GM21737 (cell line): Measurements from ENCODE around the gene MAP2K1.
"Not testable (repeated sequence)": the region's sequence is repeated elsewhere in the genome, so short reads cannot be mapped to it uniquely, and the experiment has no call there.

ENCODE experiments used
- ATAC-seq: cut with Tn5 transposase; IDR thresholded peaks from one replicate; pipeline ENCODE4 v1.9.1; 2021; ENCODE audit warnings: mild to moderate bottlenecking, moderate library complexity; ENCODE audit not compliant: unreplicated experiment

Gene MAP2K1

DNA sequence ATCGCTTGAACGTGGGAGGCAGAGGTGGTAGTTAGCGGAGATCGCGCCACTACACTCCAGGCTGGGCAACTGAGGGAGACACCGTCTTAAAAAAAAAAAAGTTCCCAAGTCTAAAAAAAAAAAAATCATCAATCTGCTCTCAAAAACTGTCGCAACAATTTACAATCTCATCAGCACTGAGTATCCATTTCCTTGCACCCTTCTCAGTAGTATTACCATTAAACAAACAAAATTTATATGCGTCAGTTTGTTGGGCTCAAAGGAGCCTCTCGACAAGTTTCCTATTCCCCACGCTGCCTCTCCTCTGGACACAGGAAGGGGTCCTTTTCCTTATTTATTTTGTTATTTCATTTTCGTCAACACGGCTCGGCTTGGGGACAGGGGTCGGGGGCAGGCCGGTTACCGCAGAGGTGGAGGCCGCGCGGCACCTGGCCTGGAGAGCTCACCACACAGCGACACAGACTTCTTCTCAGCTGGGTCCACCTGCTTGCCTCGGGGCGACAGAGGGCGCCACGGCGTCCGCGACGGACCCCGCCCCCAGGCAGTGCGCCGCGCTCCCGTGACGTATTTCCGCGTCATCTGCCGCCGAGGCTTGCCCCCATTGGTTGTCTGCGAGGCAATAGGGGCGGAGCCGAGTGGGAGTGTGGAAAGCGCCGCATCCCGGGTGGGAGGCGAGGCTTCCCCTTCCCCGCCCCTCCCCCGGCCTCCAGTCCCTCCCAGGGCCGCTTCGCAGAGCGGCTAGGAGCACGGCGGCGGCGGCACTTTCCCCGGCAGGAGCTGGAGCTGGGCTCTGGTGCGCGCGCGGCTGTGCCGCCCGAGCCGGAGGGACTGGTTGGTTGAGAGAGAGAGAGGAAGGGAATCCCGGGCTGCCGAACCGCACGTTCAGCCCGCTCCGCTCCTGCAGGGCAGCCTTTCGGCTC lies at the start of gene MAP2K1:
Gene MAP2K1 (plus strand): TSS at position 709 of the 920 bp plus-strand sequence. CDS start 436 bp downstream, outside the sequence.
- ATAC-seq: peak; percentile 82

DNA sequence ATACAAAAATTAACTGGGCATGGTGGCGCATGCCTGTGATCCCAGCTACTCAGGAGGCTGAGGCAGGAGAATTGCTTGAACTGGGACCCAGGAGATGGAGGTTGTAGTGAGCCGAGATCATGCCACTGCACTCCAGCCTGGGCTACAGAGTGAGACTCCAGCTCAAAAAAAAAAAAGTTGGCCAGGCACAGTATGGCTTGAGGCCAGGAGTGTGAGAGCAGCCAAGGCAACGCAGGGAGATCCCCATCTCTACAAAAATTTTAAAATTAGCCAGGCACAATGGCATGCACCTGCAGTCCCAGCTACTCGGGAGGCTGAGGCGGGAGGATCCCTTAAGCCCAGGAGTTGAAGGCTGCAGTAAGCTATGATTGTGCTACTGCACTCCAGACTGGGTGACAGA lies 38.2 kb upstream of the MAP2K1 start:
- not testable (repeated sequence) for ATAC-seq

GRCh38 chr15:66356077-66356358 lies 30.7 kb upstream of the MAP2K1 start:
- ATAC-seq: no peak

DNA sequence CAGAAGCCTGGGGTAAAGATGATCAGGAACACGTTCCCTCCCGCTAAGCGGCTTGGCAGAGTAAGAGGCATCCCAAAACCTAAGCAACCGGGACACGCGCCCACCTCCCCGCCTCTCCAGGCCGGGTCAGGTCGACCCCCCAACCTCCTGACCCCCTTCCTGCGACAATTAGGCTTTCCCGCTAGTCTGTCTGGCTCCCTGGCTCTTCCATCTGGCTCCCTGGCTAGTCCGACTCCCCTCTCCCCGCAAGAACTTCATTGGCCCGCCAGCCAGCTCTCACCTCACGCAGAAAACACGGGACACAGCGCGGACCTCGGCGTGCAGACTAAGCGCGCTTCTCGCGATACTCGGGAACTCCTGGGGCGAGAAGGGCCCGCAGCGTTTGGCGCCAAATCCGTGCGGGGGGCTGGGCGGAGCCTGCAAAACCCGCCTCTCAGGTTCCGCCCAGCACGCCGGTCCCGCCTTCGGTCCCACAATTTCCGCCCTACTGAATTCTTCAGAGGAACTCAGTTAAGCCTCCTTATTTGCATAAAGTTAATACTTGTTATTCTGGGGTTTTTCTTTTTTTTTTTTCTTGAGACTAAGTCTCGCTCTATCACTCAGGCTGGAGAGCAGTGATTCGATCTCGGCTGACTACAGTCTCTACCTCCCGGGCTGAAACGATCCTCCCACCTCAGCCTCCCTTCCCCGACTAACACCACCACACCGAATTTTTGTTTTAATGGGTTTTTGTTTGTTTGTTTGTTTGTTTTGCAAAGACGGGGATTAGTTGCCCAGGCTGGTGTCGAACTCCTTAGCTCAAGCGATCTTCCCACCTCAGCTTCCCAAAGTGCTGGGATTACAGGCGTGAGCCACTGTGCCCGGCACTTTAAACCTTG lies 30.1 kb upstream of the MAP2K1 start, which contains the start of gene TIPIN:
Gene TIPIN (minus strand): TSS at position 327 of the 878 bp plus-strand sequence. CDS start 3,738 bp downstream, outside the sequence.
- peak; percentile 87 for ATAC-seq

DNA sequence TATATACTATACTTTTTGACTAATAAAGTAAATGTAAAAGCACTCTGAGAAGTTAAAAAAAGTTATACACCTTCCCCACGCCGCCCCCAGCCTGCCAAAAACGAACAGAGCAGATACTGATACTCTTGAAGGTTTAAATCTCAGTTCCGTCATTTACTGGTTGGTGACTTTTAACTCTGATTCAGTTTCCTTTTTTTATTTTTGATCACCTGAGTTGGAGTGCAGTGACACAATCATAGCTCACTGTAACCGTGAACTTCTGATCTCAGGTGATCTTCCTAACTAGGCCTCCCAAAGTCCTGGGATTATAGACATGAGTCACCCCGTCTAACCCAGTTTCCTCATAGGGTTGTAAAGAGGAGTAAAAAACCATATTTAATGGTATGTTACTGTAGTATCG lies 27.0 kb upstream of the MAP2K1 start:
- ATAC-seq: no peak

- ATAC-seq: not testable (repeated sequence)
Observed at GRCh38 chr15:66361745-66362460, 24.8 kb upstream of the MAP2K1 start.

DNA sequence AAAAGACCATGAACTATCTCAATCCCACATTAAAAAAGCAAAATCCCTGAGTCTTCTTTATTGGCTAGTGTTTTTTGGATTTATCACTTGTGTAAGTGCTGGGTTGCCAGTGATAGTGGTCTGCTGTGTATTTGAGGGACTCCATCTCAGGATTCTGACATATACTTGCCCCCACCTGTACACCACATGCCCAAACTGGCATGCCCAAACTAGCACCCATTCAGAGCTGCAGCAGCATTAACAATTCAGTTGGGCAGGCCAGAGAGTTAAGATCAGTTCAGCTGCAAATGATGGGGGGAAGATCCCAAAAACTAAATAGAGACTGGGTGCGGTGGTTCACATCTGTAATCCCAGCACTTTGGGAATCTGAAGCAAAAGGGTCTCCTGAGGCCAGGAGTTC lies 23.9 kb upstream of the MAP2K1 start:
- ATAC-seq: no peak

- no peak for ATAC-seq
Observed at GRCh38 chr15:66364944-66365528, 21.7 kb upstream of the MAP2K1 start.

GRCh38 chr15:66369773-66370651 lies 16.7 kb upstream of the MAP2K1 start:
- no peak for ATAC-seq

DNA sequence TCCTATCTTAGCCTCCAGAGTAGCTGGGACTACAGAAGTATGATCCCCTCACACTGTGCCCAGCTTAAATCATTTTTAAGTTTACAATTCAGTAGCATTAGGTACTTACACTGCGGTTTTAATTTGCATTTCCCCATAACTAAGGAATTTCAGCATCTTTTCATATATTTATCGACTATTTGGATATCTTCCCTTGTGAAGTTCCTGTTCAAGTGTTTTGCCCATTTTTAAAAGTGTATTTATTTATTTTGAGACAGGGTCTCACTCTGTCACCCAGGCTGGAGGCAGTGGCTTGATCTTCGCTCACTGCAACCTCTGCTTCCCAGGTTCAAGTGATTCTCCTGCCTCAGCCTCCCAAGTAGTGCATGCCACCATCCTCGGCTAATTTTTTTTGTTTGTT lies 12.5 kb upstream of the MAP2K1 start:
- no peak for ATAC-seq

DNA sequence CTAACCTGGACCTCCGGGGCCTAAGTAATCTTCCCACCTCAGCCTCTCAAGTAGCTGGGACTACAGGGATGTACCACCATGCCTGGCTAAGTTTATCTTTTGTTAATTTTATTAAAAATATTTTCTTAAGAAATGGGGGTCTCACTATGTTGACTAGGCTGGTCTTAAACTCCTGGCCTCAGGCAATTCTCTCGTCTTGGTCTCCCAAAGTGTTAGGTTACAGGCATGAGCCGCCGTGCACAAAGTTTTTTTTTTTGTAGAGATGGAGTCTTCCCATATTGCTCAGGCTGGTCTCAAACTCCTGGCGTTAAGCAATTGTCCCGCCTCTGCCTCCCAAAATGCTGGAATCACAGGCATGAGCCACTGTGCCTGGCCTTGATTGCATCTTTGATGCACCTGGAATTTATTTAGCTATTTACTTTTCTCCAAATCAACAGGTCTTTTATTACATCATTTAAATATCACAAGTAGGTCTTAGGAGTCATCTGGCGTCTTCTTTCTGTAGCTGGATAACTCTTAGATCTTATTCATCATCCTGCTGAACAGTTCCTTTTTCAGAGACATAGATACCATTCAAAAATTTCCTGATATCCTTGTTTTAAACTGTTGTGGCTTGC lies 7.8 kb upstream of the MAP2K1 start:
- no peak for ATAC-seq

- not testable (repeated sequence) for ATAC-seq
Observed at GRCh38 chr15:66381376-66381775, 5.3 kb upstream of the MAP2K1 start.

- ATAC-seq: peak; percentile 10
Observed at GRCh38 chr15:66387163-66388042, 691 bp downstream of the MAP2K1 start.

- no peak for ATAC-seq
Observed at GRCh38 chr15:66388043-66388363, 1.3 kb downstream of the MAP2K1 start.

DNA sequence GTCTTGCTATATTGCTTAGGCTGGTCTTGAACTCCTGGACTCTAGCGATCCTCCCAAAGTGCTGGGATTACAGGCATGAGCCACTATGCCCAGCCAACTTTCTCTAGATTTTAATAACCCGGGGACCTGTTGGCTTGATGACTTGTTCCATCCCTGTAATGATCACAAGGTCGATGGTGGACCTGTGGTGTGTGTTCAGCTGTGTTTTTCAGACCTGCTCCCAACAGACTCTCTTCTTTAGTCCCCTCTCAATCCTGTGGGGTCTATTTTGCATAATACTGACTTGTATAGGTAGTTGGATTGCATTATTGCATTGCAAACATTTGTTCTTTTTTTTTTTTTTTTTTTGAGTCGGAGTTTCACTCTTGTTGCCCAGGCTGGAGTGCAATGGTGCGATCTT lies 1.9 kb downstream of the MAP2K1 start:
- no peak for ATAC-seq

DNA sequence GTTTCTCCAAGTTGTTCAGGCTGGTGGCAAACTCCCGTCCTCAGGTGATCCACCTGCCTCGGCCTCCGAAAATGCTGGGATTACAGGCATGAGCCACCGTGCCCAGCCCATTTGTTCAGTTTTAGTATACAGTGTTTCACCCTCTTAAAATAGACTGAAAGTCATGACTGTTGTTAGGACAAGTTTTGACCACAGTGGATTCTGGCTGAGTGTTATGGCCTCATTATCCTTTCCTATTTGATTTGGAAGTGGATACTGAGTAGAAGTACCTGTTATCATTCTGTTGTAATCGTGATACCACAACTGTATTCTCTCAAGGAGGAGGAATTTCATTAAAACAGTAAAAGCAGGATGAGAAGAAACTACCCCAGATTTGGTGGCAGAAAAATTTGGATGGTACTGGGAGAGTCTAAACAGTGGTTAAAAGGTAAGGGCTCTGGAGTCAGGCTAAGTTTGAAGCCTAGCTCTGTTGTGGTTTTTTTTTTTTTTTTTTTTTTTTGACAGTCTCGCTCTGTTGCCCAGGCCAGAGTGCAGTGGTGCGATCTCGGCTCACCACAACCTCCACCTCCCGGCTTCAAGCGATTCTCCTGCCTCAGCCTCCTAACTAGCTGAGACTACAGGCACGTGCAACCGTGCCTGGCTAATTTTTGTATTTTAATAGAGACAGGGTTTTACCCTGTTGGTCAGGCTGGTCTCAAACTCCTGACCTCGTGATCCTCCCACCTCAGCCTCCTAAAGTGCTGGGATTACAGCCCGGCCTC lies 2.6 kb downstream of the MAP2K1 start:
- ATAC-seq: no peak

DNA sequence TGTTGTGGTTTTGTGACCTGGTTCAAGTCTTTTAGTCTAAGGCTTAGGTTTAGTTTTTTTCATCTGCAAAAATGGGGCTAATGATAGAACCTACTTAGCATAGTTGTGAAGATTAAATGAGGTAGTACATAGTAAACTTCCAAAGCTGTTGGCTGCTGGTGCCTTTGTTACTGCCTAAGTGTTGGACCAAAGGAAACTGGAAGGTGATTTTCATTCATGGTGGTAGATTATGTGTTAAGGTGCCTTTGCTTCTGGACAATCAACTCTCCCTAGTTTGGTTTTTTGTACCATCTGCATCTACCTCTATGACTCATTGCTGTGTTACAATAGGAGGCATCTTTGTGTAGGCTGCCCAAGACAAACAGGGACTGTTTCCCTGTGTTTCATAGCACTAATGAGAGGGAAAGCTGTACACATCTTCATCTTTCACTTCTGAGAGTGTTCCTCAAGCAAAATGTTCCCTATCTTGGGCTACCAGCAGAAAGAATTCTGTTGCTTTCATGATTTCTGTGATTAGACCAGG lies 3.2 kb downstream of the MAP2K1 start:
- no peak for ATAC-seq
